ENCODE measurements around the gene OR11H6.
"Not testable (repeated sequence)": the region's sequence is repeated elsewhere in the genome, so short reads cannot be mapped to it uniquely, and the experiment has no call there.

The OR11H6 gene, protein sequence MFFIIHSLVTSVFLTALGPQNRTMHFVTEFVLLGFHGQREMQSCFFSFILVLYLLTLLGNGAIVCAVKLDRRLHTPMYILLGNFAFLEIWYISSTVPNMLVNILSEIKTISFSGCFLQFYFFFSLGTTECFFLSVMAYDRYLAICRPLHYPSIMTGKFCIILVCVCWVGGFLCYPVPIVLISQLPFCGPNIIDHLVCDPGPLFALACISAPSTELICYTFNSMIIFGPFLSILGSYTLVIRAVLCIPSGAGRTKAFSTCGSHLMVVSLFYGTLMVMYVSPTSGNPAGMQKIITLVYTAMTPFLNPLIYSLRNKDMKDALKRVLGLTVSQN

GRCh38 chr14:20223410-20223809 lies at the start of gene OR11H6:
Gene OR11H6, plus strand, starts transcription at chr14:20223710. Its CDS starts 0 bp downstream, at chr14:20223710.
- DNase-seq (ENCODE audit: low spot score) = no peak
- no peak for TF ChIP-seq CTCF (IDR thresholded peaks at IDR 0.05; ENCODE audit: extremely low read depth, insufficient read depth, missing control alignments)
- in situ Hi-C loops (cut with MboI; ENCODE audit: low pct_unique_long_range_greater_than_20kb, low sequenced_read_pairs, unreplicated experiment) = no loop called here

GRCh38 chr14:20174205-20174604 lies 49.3 kb upstream of the OR11H6 start:
- in situ Hi-C loops (cut with MboI; ENCODE audit: low pct_unique_long_range_greater_than_20kb, low sequenced_read_pairs, unreplicated experiment); DNase-seq (ENCODE audit: low spot score): not testable (repeated sequence)

- in situ Hi-C loops (cut with MboI; ENCODE audit: low pct_unique_long_range_greater_than_20kb, low sequenced_read_pairs, unreplicated experiment) = no loop called here
- TF ChIP-seq CTCF (IDR thresholded peaks at IDR 0.05; ENCODE audit: extremely low read depth, insufficient read depth, missing control alignments) = no peak
- DNase-seq (ENCODE audit: low spot score) = no peak
Measured at GRCh38 chr14:20176330-20176729, 47.2 kb upstream of the OR11H6 start.

DNA sequence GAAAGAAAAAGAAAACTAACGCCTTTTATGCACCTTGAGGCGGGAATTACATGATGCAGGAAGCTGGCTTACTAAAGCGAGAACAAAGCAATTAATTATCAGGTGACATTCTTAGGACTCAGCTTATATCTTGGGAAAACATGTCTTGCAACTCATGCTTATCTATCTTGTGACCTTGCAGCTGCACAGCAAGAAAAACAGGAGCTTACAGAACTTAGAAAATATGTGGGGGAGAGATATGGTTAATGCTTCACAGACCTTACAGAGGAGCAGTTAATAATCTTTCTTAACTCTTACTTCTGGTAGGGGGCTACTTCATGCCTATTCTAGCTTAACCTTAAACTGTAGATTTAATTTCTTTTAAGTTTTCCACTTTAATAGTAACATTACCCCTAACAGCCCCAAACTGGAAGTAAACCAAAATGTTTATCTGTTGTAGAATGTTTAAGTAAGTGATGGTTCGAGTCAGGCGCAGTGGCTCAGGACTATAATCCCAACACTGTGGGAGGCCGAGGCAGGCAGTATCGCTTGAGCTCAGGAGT lies 46.0 kb upstream of the OR11H6 start:
- DNase-seq (ENCODE audit: low spot score) = no peak
- in situ Hi-C loops (cut with MboI; ENCODE audit: low pct_unique_long_range_greater_than_20kb, low sequenced_read_pairs, unreplicated experiment) = no loop called here
- TF ChIP-seq CTCF (IDR thresholded peaks at IDR 0.05; ENCODE audit: extremely low read depth, insufficient read depth, missing control alignments) = no peak

GRCh38 chr14:20179218-20179617 lies 44.3 kb upstream of the OR11H6 start:
- TF ChIP-seq CTCF (IDR thresholded peaks at IDR 0.05; ENCODE audit: extremely low read depth, insufficient read depth, missing control alignments) = no peak
- no peak for DNase-seq (ENCODE audit: low spot score)
- in situ Hi-C loops (cut with MboI; ENCODE audit: low pct_unique_long_range_greater_than_20kb, low sequenced_read_pairs, unreplicated experiment) = no loop called here

DNA sequence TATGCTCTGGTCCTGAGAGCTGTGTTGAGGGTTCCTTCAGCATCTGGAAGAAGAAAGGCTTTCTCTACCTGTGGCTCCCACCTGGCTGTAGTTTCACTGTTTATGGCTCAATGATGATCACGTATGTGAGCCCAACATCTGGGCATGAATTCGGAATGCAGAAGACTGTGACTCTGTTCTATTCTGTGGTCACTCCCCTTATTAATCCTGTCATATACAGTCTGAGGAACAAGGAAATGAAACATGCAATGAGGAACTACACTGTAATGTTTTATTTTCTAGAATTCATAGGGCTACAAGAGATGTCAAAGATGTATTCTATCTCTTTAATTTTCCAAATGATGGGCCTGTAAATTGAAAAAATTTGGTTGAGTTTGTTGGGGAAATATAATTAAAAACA lies 43.6 kb upstream of the OR11H6 start:
- no peak for DNase-seq (ENCODE audit: low spot score)
- in situ Hi-C loops (cut with MboI; ENCODE audit: low pct_unique_long_range_greater_than_20kb, low sequenced_read_pairs, unreplicated experiment) = no loop called here
- no peak for TF ChIP-seq CTCF (IDR thresholded peaks at IDR 0.05; ENCODE audit: extremely low read depth, insufficient read depth, missing control alignments)

GRCh38 chr14:20180486-20180885 lies 43.0 kb upstream of the OR11H6 start:
- DNase-seq (ENCODE audit: low spot score) = no peak
- TF ChIP-seq CTCF (IDR thresholded peaks at IDR 0.05; ENCODE audit: extremely low read depth, insufficient read depth, missing control alignments) = no peak
- in situ Hi-C loops (cut with MboI; ENCODE audit: low pct_unique_long_range_greater_than_20kb, low sequenced_read_pairs, unreplicated experiment) = no loop called here

Data from GM13977 (cell line).